ENCODE measurements around the gene PTPRD. TPM values are rescaled to one million over a fixed set of nuclear protein-coding genes. Genes with fewer than 3 reads are reported as not detected.

Gene PTPRD
- total RNA-seq, 1 experiment from 2014 or later, result 0.02 TPM

GRCh38 chr9:10411272-10411671 is 201.5 kb downstream of the PTPRD start:
- H3K9ac ChIP-seq (ENCODE audit: low read length), result no peak overlapping the region
- no peak for TF ChIP-seq ZFX (IDR thresholded peaks at IDR 0.05)
- TF ChIP-seq SIN3A (IDR thresholded peaks at IDR 0.05; ENCODE audit: low read depth), result no peak
- TF ChIP-seq ZBTB33 (IDR thresholded peaks at IDR 0.05; ENCODE audit: extremely low read depth, insufficient replicate concordance, low read length), result no peak
- RAD21 ChIA-PET (ENCODE audit: low non-redundant PET in 1 of 2, low total read pairs in 2 of 2, uncharacterized antibody in 2 of 2, unreplicated experiment in 2 of 2), result no interaction called here
- H3K4me1 ChIP-seq (ENCODE audit: control insufficient read depth in 1 of 2, insufficient read depth in 2 of 2, low read length in 2 of 2), result no peaks in the 10 kb centered on the region
- intact Hi-C loops (cut with micrococcal nuclease), result no loop called here
- H3K4me2 ChIP-seq (ENCODE audit: low read length), result no peak overlapping the region
- CTCF ChIA-PET, result no interaction called here
- H3K4me3 ChIP-seq (replicated peaks in 1 of 2; ENCODE audit: low read depth in 1 of 2, low read length in 2 of 2), result no peak overlapping the region
- H3K27me3 ChIP-seq (ENCODE audit: insufficient read depth, low read length), result no peaks in the 10 kb centered on the region
- POLR2A ChIA-PET, result no interaction called here
- no peak overlapping the region for H2AFZ ChIP-seq (ENCODE audit: low read depth, low read length, poor library complexity, severe bottlenecking)
- ATAC-seq (no peak), DNase-seq (ENCODE audit: low read depth, low spot score) (no peak)
- H3K27ac ChIP-seq (ENCODE audit: low read depth, low read length), result no peak overlapping the region
- BruUV-seq (replicated peaks), result no TSS peak
- peaks cover 8 to 11% of the 10 kb centered on the region in 2 experiments; a peak in 1 of 4 replicates for H3K9me3 ChIP-seq (ENCODE audit: control insufficient read depth in 1 of 2, insufficient read depth in 1 of 2, low read depth in 1 of 2, low read length in 2 of 2)
- no peaks in the 10 kb centered on the region for H3K9me2 ChIP-seq (ENCODE audit: insufficient read depth)
- H4K20me1 ChIP-seq (ENCODE audit: insufficient read depth), result no peaks in the 10 kb centered on the region
- H3K36me3 ChIP-seq (ENCODE audit: control insufficient read depth in 1 of 2, insufficient read depth in 2 of 2, low read length in 2 of 2), result no peaks in the 10 kb centered on the region
- no peaks in the 10 kb centered on the region for H3K79me2 ChIP-seq (ENCODE audit: insufficient read depth, low read length)

- ChIA-PET POLR2A (no interaction called here), RAD21 (ENCODE audit: low non-redundant PET in 1 of 2, low total read pairs in 2 of 2, uncharacterized antibody in 2 of 2, unreplicated experiment in 2 of 2) (no interaction called here)
- no peak for TF ChIP-seq YY1 (IDR thresholded peaks at IDR 0.05; ENCODE audit: extremely low read depth, insufficient replicate concordance, low read depth, low read length)
- no peak for TF ChIP-seq CTCF (IDR thresholded peaks at IDR 0.05 in 2 of 3, conservative IDR thresholded peaks at IDR 0.05 in 1 of 3; ENCODE audit: borderline replicate concordance in 1 of 3, insufficient read depth in 1 of 3, low read depth in 2 of 3, low read length in 2 of 3)
- no peak for TF ChIP-seq POLR2A (IDR thresholded peaks at IDR 0.05; ENCODE audit: borderline replicate concordance, extremely low read depth, insufficient read depth, insufficient read length)
- no peak for TF ChIP-seq CBX3 (IDR thresholded peaks at IDR 0.05; ENCODE audit: low read depth)
- no peak for TF ChIP-seq SRF (IDR thresholded peaks at IDR 0.05; ENCODE audit: low read depth)
- no peak for TF ChIP-seq ZFX (IDR thresholded peaks at IDR 0.05)
- no peak for TF ChIP-seq RAD21 (IDR thresholded peaks at IDR 0.05; ENCODE audit: low read depth)
- TF ChIP-seq CEBPB (IDR thresholded peaks at IDR 0.05; ENCODE audit: low read depth), result no peak
- TF ChIP-seq POLR2AphosphoS5 (IDR thresholded peaks at IDR 0.05; ENCODE audit: low read depth, low read length), result no peak
- TF ChIP-seq TCF7L2 (IDR thresholded peaks at IDR 0.05; ENCODE audit: borderline replicate concordance, extremely low read depth, insufficient read depth, insufficient read length), result no peak
- no peak for TF ChIP-seq REST (IDR thresholded peaks at IDR 0.05; ENCODE audit: low read depth)
- TF ChIP-seq FOSL1 (IDR thresholded peaks at IDR 0.05; ENCODE audit: low read depth), result no peak
Measured at GRCh38 chr9:10403283-10403682, 209.5 kb downstream of the PTPRD start.

More at GRCh38 chr9:10403283-10403682, 209.5 kb downstream of the PTPRD start:
- no peak overlapping the region for H3K4me2 ChIP-seq (ENCODE audit: low read length)
- H3K4me3 ChIP-seq (replicated peaks in 1 of 2; ENCODE audit: low read depth in 1 of 2, low read length in 2 of 2), result no peak overlapping the region
- no peak for DNase-seq (ENCODE audit: low read depth, low spot score)
- no peaks in the 10 kb centered on the region for H3K27me3 ChIP-seq (ENCODE audit: insufficient read depth, low read length)
- no peaks in the 10 kb centered on the region for H3K36me3 ChIP-seq (ENCODE audit: control insufficient read depth in 1 of 2, insufficient read depth in 2 of 2, low read length in 2 of 2)
- H3K27ac ChIP-seq (ENCODE audit: low read depth, low read length), result no peak overlapping the region
- H3K9ac ChIP-seq (ENCODE audit: low read length), result no peak overlapping the region
- intact Hi-C loops (cut with micrococcal nuclease), result no loop called here
- no peak overlapping the region for H2AFZ ChIP-seq (ENCODE audit: low read depth, low read length, poor library complexity, severe bottlenecking)
- no peaks in the 10 kb centered on the region for H4K20me1 ChIP-seq (ENCODE audit: insufficient read depth)
- peaks cover 3 to 17% of the 10 kb centered on the region in 2 experiments; a peak in 2 of 4 replicates for H3K9me3 ChIP-seq (ENCODE audit: control insufficient read depth in 1 of 2, insufficient read depth in 1 of 2, low read depth in 1 of 2, low read length in 2 of 2)
- no peaks in the 10 kb centered on the region for H3K79me2 ChIP-seq (ENCODE audit: insufficient read depth, low read length)
- BruUV-seq (replicated peaks), result no TSS peak
- no peaks in the 10 kb centered on the region for H3K4me1 ChIP-seq (ENCODE audit: control insufficient read depth in 1 of 2, insufficient read depth in 2 of 2, low read length in 2 of 2)
- H3K9me2 ChIP-seq (ENCODE audit: insufficient read depth), result no peaks in the 10 kb centered on the region
- no peak for ATAC-seq
- CTCF ChIA-PET, result no interaction called here
